ENCODE results near the gene ZNF830. TPM values are rescaled to one million over a fixed set of nuclear protein-coding genes. Genes with fewer than 3 reads are reported as not detected.
A peak's percentile ranks its signal among the peaks of the same experiment; 100 is the strongest.

Gene ZNF830
- total RNA-seq, 2 donors from 2014 or later = 5.9 to 6.5 TPM

- no peak for ATAC-seq
- intact Hi-C loops (cut with DNase I) = no loop called here
- DNase-seq = no peak
- no peaks in the 10 kb centered on the region for H3K27me3 ChIP-seq
- H3K9me3 ChIP-seq = no peaks in the 10 kb centered on the region
- H3K4me3 ChIP-seq = no peak overlapping the region
- no peak overlapping the region for H3K27ac ChIP-seq
- H3K36me3 ChIP-seq (replicated peaks in 1 of 2; ENCODE audit: insufficient read depth in 1 of 2, low read depth in 2 of 2) = peaks cover 0 to 5% of the 10 kb centered on the region in 2 donors
- TF ChIP-seq CTCF (IDR thresholded peaks at IDR 0.05) = no peak
- no peak for TF ChIP-seq POLR2A (IDR thresholded peaks at IDR 0.05)
- 82 to 84% methylated on average over 2 of the region's 2 CpGs for WGBS, 2 donors
- no peaks in the 10 kb centered on the region for H3K4me1 ChIP-seq
Measured at GRCh38 chr17:34988644-34989043, 27.3 kb downstream of the ZNF830 start.

GRCh38 chr17:34989473-34989872 is 28.1 kb downstream of the ZNF830 start:
- TF ChIP-seq POLR2A (IDR thresholded peaks at IDR 0.05) = no peak
- no peak for TF ChIP-seq CTCF (IDR thresholded peaks at IDR 0.05)
- DNase-seq (no peak), ATAC-seq (no peak)
- intact Hi-C loops (cut with DNase I) = no loop called here
- H3K36me3 ChIP-seq (replicated peaks in 1 of 2; ENCODE audit: insufficient read depth in 1 of 2, low read depth in 2 of 2) = peaks cover 0 to 7% of the 10 kb centered on the region in 2 donors
- H3K27ac ChIP-seq = no peak overlapping the region
- no peaks in the 10 kb centered on the region for H3K9me3 ChIP-seq
- no peaks in the 10 kb centered on the region for H3K27me3 ChIP-seq
- no peaks in the 10 kb centered on the region for H3K4me1 ChIP-seq
- H3K4me3 ChIP-seq = no peak overlapping the region
- WGBS, 2 donors = 87 to 92% methylated on average over 10 of the region's 10 CpGs

DNA sequence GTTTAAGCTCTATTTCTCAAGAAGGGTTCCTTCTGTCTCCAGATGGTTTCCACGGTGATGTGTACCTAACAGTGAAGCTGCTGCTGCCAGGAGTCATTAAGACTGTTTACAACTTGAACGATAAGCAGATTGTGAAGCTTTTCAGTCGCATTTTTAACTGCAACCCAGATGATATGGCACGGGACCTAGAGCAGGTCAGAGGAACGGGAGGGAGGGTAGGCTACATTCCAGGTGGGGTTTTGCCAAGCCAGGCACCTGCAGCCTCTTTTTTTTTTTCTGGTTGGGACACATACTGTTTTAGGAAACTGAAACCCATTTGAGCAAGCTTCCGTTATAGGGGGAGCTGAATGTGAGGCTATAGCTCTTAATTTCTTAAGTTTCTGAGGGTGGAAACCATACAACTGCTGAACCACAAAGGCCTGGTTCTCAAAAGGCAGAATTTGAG is 29.6 kb downstream of the ZNF830 start:
- DNase-seq = peak in 3 of 4 donors; percentile 57 to 83 (median 82)
- no peaks in the 10 kb centered on the region for H3K27me3 ChIP-seq
- intact Hi-C loops (cut with DNase I) = no loop called here
- H3K4me1 ChIP-seq = no peaks in the 10 kb centered on the region
- H3K27ac ChIP-seq = peak overlapping the region in 1 of 4 donors; percentile 12
- peaks cover 0 to 7% of the 10 kb centered on the region in 2 donors for H3K36me3 ChIP-seq (replicated peaks in 1 of 2; ENCODE audit: insufficient read depth in 1 of 2, low read depth in 2 of 2)
- ATAC-seq = peak; percentile 87
- no peaks in the 10 kb centered on the region for H3K9me3 ChIP-seq
- TF ChIP-seq POLR2A (IDR thresholded peaks at IDR 0.05) = no peak
- TF ChIP-seq CTCF (IDR thresholded peaks at IDR 0.05) = no peak
- no peak overlapping the region for H3K4me3 ChIP-seq
- WGBS, 2 donors = 18 to 20% methylated on average over 6 of the region's 6 CpGs

- no peaks in the 10 kb centered on the region for H3K9me3 ChIP-seq
- WGBS, 2 donors = 85 to 93% methylated on average over 2 to 3 of the region's 3 CpGs
Measured at GRCh38 chr17:34991606-34992005, 30.3 kb downstream of the ZNF830 start.

More at GRCh38 chr17:34991606-34992005, 30.3 kb downstream of the ZNF830 start:
- no peak for ATAC-seq
- Histone ChIP-seq H3K27ac (no peak overlapping the region), H3K4me3 (no peak overlapping the region), H3K4me1 (peaks cover 2% of the 10 kb centered on the region), H3K27me3 (no peaks in the 10 kb centered on the region), H3K36me3 (replicated peaks in 1 of 2; ENCODE audit: insufficient read depth in 1 of 2, low read depth in 2 of 2) (peaks cover 0 to 7% of the 10 kb centered on the region in 2 donors)
- no peak for DNase-seq
- intact Hi-C loops (cut with DNase I) = no loop called here
- TF ChIP-seq POLR2A (IDR thresholded peaks at IDR 0.05) (no peak), CTCF (IDR thresholded peaks at IDR 0.05) (no peak)

Measured in body of pancreas (tissue), 4 donors.